Natural killer cell (primary cell): Measurements from ENCODE around the gene GABRA6. TPM values are rescaled to one million over a fixed set of nuclear protein-coding genes. Genes with fewer than 3 reads are reported as not detected.
"Not testable (repeated sequence)": the region's sequence is repeated elsewhere in the genome, so short reads cannot be mapped to it uniquely, and the experiment has no call there.

Source experiments
- ATAC-seq, 3 donors: fragments of 150-1000 bp in 2 of 3; fragments of 200-7000 bp in 1 of 3; cut with Tn5 transposase; 1 replicate in 1 of 3; 2 replicates in 2 of 3; pipeline ENCODE4 v1.10.0; 2021; ENCODE audit warnings: mild to moderate bottlenecking in 2 of 3, moderate library complexity in 2 of 3
- DNase-seq, 2 donors: peaks; one replicate each; pipeline versions ENCODE4 v3.0.0 to v3.0.0-alpha.2; 2013 to 2021; ENCODE audit warnings: mixed read lengths in 1 of 2
- H3K27ac ChIP-seq: one replicate; pipeline ENCODE4 v1.5.1; 2013; ENCODE audit warnings: mild to moderate bottlenecking, low read length
- H3K27me3 ChIP-seq: one replicate; pipeline ENCODE4 v1.6.1; 2013; ENCODE audit warnings: low read length; ENCODE audit not compliant: control insufficient read depth, insufficient read depth
- H3K36me3 ChIP-seq: one replicate; pipeline ENCODE4 v1.6.1; 2013; ENCODE audit warnings: low read length; ENCODE audit not compliant: control insufficient read depth, insufficient read depth
- H3K4me1 ChIP-seq: one replicate; pipeline ENCODE4 v1.6.1; 2013; ENCODE audit warnings: low read length; ENCODE audit not compliant: control insufficient read depth, insufficient read depth
- H3K4me3 ChIP-seq: one replicate; pipeline ENCODE4 v1.5.1; 2013; ENCODE audit warnings: low read length
- H3K9me3 ChIP-seq: one replicate; pipeline ENCODE4 v1.6.1; 2013; ENCODE audit warnings: low read length; ENCODE audit not compliant: control insufficient read depth, insufficient read depth
- H3K27ac Mint-ChIP-seq, 2 donors: one replicate each; pipeline ENCODE4 v1.8.0; 2022; ENCODE audit warnings: mild to moderate bottlenecking in 2 of 2, mixed read lengths in 2 of 2, moderate library complexity in 1 of 2
- H3K27me3 Mint-ChIP-seq, 2 donors: one replicate each; pipeline ENCODE4 v1.8.0; 2022; ENCODE audit warnings: low read depth in 2 of 2, mixed read lengths in 2 of 2
- H3K36me3 Mint-ChIP-seq: one replicate; pipeline ENCODE4 v1.8.0; 2022; ENCODE audit warnings: mixed read lengths
- H3K4me1 Mint-ChIP-seq, 2 donors: one replicate each; pipeline ENCODE4 v1.8.0; 2022; ENCODE audit warnings: mixed read lengths in 2 of 2
- H3K4me3 Mint-ChIP-seq: one replicate; pipeline ENCODE4 v1.8.0; 2022; ENCODE audit warnings: mild to moderate bottlenecking, moderate library complexity, mixed read lengths
- H3K9me3 Mint-ChIP-seq, 2 donors: one replicate each; pipeline ENCODE4 v1.8.0; 2022; ENCODE audit warnings: mixed read lengths in 2 of 2
- WGBS: methylation state at CpG from one replicate; pipeline ENCODE4 v1.1.7; 2013; ENCODE audit warnings: missing lambda C conversion rate; ENCODE audit not compliant: insufficient coverage; 5-methylcytosine and 5-hydroxymethylcytosine counted together
- intact Hi-C: fragments of 100-400 bp; cut with micrococcal nuclease; formaldehyde crosslinking; loops from one replicate; pipeline ENCODE4 v1.14.2; 2022
- total RNA-seq, 4 donors: library from RNA; stranded (reverse); fragments of 120-200 nt in 1 of 4; gene quantifications; one replicate each; pipeline versions ENCODE4 v1.2.3 to v1.2.4, GENCODE V29; 2013 to 2022
- TF ChIP-seq, protein P1 (sequence below): fragments of 200-600 bp; IDR thresholded peaks from one replicate; pipeline ENCODE4 v1.8.0; 2022; ENCODE audit warnings: antibody characterized with exemption

The GABRA6 gene
- total RNA-seq = not detected
- not detected for total RNA-seq (2013)

DNA sequence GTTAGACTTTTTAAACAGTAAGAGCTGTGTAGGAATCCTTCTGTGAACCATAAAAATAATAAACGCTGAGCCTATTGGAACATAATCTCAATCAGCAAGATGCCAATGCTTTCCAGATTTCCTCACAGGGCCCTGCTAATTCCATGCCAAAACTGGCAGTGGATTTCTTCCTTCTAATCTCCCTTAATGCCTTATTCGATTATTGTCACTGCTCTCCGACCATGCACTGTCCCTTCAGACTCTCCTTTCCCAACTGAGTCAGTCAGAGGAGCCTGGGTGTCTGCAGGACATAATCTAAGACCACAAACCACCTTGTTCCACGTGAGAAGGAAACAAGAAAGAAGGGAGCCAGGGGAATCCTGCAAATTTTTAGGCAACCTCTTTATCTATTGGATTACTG lies at the start of gene GABRA6:
TSS of gene GABRA6 (plus strand) at position 261 of the 400 bp plus-strand sequence. CDS start 269 bp downstream, outside the sequence.
- H3K4me3 ChIP-seq = no peak within 1 kb of the TSS
- TF ChIP-seq, protein P1, sequence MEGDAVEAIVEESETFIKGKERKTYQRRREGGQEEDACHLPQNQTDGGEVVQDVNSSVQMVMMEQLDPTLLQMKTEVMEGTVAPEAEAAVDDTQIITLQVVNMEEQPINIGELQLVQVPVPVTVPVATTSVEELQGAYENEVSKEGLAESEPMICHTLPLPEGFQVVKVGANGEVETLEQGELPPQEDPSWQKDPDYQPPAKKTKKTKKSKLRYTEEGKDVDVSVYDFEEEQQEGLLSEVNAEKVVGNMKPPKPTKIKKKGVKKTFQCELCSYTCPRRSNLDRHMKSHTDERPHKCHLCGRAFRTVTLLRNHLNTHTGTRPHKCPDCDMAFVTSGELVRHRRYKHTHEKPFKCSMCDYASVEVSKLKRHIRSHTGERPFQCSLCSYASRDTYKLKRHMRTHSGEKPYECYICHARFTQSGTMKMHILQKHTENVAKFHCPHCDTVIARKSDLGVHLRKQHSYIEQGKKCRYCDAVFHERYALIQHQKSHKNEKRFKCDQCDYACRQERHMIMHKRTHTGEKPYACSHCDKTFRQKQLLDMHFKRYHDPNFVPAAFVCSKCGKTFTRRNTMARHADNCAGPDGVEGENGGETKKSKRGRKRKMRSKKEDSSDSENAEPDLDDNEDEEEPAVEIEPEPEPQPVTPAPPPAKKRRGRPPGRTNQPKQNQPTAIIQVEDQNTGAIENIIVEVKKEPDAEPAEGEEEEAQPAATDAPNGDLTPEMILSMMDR = no peak
- no peak within 1 kb of the TSS for H3K27ac ChIP-seq
- H3K9me3 ChIP-seq = no peaks in the 10 kb centered on the region
- DNase-seq = no peak
- no peaks in the 10 kb centered on the region for H3K27me3 ChIP-seq
- intact Hi-C loops = no loop called here
- no peaks in the 10 kb centered on the region for H3K36me3 ChIP-seq
- H3K9me3 Mint-ChIP-seq = peaks cover 9 to 13% of the 10 kb centered on the region in 2 donors
- H3K4me1 Mint-ChIP-seq = no peaks in the 10 kb centered on the region
- H3K4me3 Mint-ChIP-seq = no peak within 1 kb of the TSS
- H3K4me1 ChIP-seq = no peaks in the 10 kb centered on the region
- no peaks in the 10 kb centered on the region for H3K36me3 Mint-ChIP-seq
- whole genome bisulfite sequencing = 55% methylated on average over 4 of the region's 4 CpGs
- no peaks in the 10 kb centered on the region for H3K27me3 Mint-ChIP-seq
- ATAC-seq = no peak
- H3K27ac Mint-ChIP-seq = no peak within 1 kb of the TSS

DNA sequence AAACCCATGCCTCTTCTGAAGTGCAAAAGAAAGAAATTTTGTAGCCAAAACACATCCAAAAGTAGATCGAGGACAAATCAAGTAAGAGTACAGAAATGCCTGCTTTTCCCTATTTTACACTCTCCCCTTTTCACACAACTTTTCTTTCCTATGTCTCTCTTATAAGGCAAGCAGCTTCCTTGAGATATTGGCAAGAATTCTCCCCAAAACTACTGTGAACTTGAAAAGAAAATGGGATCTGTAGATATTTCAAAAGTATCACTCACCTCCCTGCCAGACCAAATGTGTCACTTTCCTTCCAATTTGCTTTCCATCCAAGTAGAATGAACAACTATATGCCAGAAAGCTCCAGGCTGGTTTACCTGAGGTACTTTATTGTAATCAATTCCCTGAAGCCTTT lies 47.9 kb upstream of the GABRA6 start:
- H3K9me3 Mint-ChIP-seq = peaks cover 5 to 20% of the 10 kb centered on the region in 2 donors
- Histone ChIP-seq H3K9me3 (no peaks in the 10 kb centered on the region), H3K27ac (no peak overlapping the region), H3K4me3 (no peak overlapping the region), H3K27me3 (no peaks in the 10 kb centered on the region), H3K4me1 (no peaks in the 10 kb centered on the region), H3K36me3 (no peaks in the 10 kb centered on the region)
- TF ChIP-seq, protein P1 = no peak
- no peaks in the 10 kb centered on the region for H3K27me3 Mint-ChIP-seq
- H3K4me3 Mint-ChIP-seq = no peak overlapping the region
- H3K4me1 Mint-ChIP-seq = no peaks in the 10 kb centered on the region
- ATAC-seq (no peak), DNase-seq (no peak)
- WGBS = 70% methylated on average over 1 of the region's 1 CpG
- intact Hi-C loops = no loop called here
- H3K36me3 Mint-ChIP-seq = no peaks in the 10 kb centered on the region
- no peak overlapping the region for H3K27ac Mint-ChIP-seq

DNA sequence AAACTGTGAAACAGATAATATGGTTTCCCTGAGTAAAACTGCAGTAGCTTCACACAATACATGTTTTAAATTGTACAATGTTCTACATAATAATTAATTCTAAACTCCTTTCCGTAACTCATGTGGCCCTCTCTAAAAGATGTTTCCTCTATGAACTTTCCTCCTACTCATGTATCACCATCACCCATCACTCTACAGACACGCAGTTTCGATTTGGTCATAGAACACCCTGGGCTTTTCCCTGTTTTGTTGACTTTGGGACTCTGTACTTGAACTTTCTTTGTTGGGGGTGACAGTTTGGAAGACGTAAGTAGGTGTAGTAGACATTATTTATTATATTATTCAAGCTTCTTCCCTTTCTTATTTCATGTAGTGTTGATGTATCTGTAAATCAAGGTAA lies 44.1 kb upstream of the GABRA6 start:
- TF ChIP-seq, protein P1 = no peak
- Mint-ChIP-seq H3K4me3 (no peak overlapping the region), H3K27ac (no peak overlapping the region), H3K9me3 (peaks cover 8 to 17% of the 10 kb centered on the region in 2 donors), H3K4me1 (no peaks in the 10 kb centered on the region), H3K36me3 (no peaks in the 10 kb centered on the region), H3K27me3 (no peaks in the 10 kb centered on the region)
- no peak overlapping the region for H3K27ac ChIP-seq
- ATAC-seq (no peak), DNase-seq (no peak)
- no peaks in the 10 kb centered on the region for H3K9me3 ChIP-seq
- no peaks in the 10 kb centered on the region for H3K27me3 ChIP-seq
- WGBS = 100% methylated on average over 3 of the region's 4 CpGs
- H3K4me1 ChIP-seq = no peaks in the 10 kb centered on the region
- no peaks in the 10 kb centered on the region for H3K36me3 ChIP-seq
- intact Hi-C loops = no loop called here
- no peak overlapping the region for H3K4me3 ChIP-seq

DNA sequence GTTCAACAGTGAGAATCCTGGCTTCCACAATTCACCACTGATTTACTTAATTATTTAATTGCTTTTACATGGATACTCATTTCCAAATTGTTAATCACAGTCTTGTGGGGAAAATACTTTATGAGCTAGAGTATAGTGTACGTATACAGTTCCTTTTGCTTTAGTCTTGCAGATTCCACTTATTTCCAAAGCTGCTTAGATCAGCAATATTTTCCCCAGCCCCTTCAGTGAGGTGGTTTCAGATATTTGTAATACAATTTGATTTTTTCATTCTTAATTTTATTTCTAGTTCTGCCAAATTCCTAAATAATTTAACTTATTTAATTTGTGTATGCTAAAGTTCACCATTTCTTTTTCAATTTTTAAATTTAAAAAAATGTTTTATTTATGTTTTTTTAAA lies 40.3 kb upstream of the GABRA6 start:
- ATAC-seq = no peak
- TF ChIP-seq, protein P1 = no peak
- H3K4me3 ChIP-seq = no peak overlapping the region
- Mint-ChIP-seq H3K27me3 (no peaks in the 10 kb centered on the region), H3K27ac (no peak overlapping the region), H3K4me1 (no peaks in the 10 kb centered on the region), H3K4me3 (no peak overlapping the region), H3K36me3 (no peaks in the 10 kb centered on the region), H3K9me3 (peaks cover 13 to 24% of the 10 kb centered on the region in 2 donors)
- no peaks in the 10 kb centered on the region for H3K9me3 ChIP-seq
- no CpG with 5 or more reads among the region's 1 CpG for WGBS
- intact Hi-C loops = no loop called here
- H3K27me3 ChIP-seq = no peaks in the 10 kb centered on the region
- H3K36me3 ChIP-seq = no peaks in the 10 kb centered on the region
- H3K27ac ChIP-seq = no peak overlapping the region
- DNase-seq = no peak
- no peaks in the 10 kb centered on the region for H3K4me1 ChIP-seq

DNA sequence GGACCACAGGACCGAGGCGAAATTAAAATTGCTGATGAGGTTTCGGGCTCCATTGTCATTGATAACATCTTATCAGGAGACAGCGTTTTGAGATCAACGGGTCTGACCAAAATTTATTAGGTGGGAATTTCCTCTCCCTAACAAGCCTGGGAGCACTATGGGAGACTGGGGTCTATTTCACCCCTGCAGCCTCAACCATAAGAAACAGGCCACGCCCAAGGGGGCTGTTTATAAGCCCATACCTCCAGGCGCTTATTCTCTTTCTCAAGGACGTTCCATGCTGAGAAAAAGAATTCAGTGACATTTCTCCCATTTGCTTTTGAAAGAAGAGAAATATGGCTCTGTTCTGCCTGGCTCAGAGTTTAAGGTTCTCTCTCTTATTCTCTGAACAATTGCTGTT lies 33.6 kb upstream of the GABRA6 start:
- H3K27ac Mint-ChIP-seq, H3K27me3 ChIP-seq, ATAC-seq, H3K4me1 Mint-ChIP-seq, H3K4me1 ChIP-seq, H3K36me3 ChIP-seq, H3K27me3 Mint-ChIP-seq, DNase-seq, H3K4me3 ChIP-seq, H3K4me3 Mint-ChIP-seq, intact Hi-C loops, H3K27ac ChIP-seq, H3K36me3 Mint-ChIP-seq, H3K9me3 ChIP-seq: not testable (repeated sequence)
- WGBS = 74% methylated on average over 8 of the region's 8 CpGs
- peaks cover 14 to 34% of the 10 kb centered on the region in 2 donors for H3K9me3 Mint-ChIP-seq
